Caco-2 (cell line): ENCODE measurements around the gene P2RX7. TPM values are rescaled to one million over a fixed set of nuclear protein-coding genes. Genes with fewer than 3 reads are reported as not detected.
A peak's percentile ranks its signal among the peaks of the same experiment; 100 is the strongest.

Source experiments
- BruUV-seq: library from RNA; stranded (reverse); fragments of 400-500 nt; replicated peaks from 2 replicates; lab custom pipeline; 2021; lab: Mats Ljungman, UMichigan
- CTCF ChIA-PET: fragments of 300-600 bp; sonication (Branson Sonifier 250); formaldehyde crosslinking; loops from one replicate; lab custom pipeline; 2022; ENCODE audit warnings: antibody characterized with exemption; lab: Charles Lee
- POLR2A ChIA-PET: fragments of 300-600 bp; sonication (Branson Sonifier 250); formaldehyde crosslinking; loops from one replicate; lab custom pipeline; 2022; ENCODE audit warnings: antibody characterized with exemption; lab: Charles Lee
- DNase-seq, 2 experiments: peaks; one replicate each; pipeline versions ENCODE4 v3.0.0 to v3.0.0-alpha.2; 2020 to 2022
- H3K27me3 ChIP-seq: replicated peaks from 2 replicates; pipeline ENCODE4 v1.6.0; 2011; ENCODE audit warnings: low read length; ENCODE audit not compliant: control insufficient read depth, insufficient read depth
- H3K36me3 ChIP-seq: 2 replicates; pipeline ENCODE4 v1.5.1; 2011; ENCODE audit warnings: low read length; ENCODE audit not compliant: control insufficient read depth, insufficient read depth
- H3K4me1 ChIP-seq: fragments of 250-450 bp; sonication (Bioruptor Pico); 2 replicates; pipeline ENCODE4 v1.5.1; 2020; ENCODE audit warnings: mild to moderate bottlenecking
- H3K4me3 ChIP-seq: 2 replicates; pipeline ENCODE4 v1.5.1; 2011; ENCODE audit warnings: low read depth, mild to moderate bottlenecking, control low read depth, low read length
- H3K9me3 ChIP-seq: fragments of 250-450 bp; sonication (Bioruptor Pico); 2 replicates; pipeline ENCODE4 v1.5.1; 2020; ENCODE audit warnings: mild to moderate bottlenecking, moderate library complexity
- H3K27ac Mint-ChIP-seq: one replicate; pipeline ENCODE4 v1.8.0; 2022; ENCODE audit warnings: mixed read lengths; ENCODE audit not compliant: unreplicated experiment
- H3K27me3 Mint-ChIP-seq: one replicate; pipeline ENCODE4 v1.8.0; 2022; ENCODE audit warnings: mixed read lengths; ENCODE audit not compliant: insufficient read depth, unreplicated experiment
- H3K36me3 Mint-ChIP-seq: one replicate; pipeline ENCODE4 v1.8.0; 2022; ENCODE audit warnings: mild to moderate bottlenecking, mixed read lengths; ENCODE audit not compliant: insufficient read depth, unreplicated experiment
- H3K4me1 Mint-ChIP-seq: one replicate; pipeline ENCODE4 v1.8.0; 2022; ENCODE audit warnings: low read depth, mixed read lengths; ENCODE audit not compliant: unreplicated experiment
- H3K4me3 Mint-ChIP-seq: one replicate; pipeline ENCODE4 v1.8.0; 2022; ENCODE audit warnings: mild to moderate bottlenecking, moderate library complexity, mixed read lengths; ENCODE audit not compliant: unreplicated experiment
- H3K9me3 Mint-ChIP-seq: one replicate; pipeline ENCODE4 v1.8.0; 2022; ENCODE audit warnings: mixed read lengths; ENCODE audit not compliant: unreplicated experiment
- intact Hi-C: fragments of 100-400 bp; cut with micrococcal nuclease; formaldehyde crosslinking; loops from one replicate; pipeline ENCODE4 v1.10.0; 2022; ENCODE audit not compliant: unreplicated experiment
- total RNA-seq: library from RNA; stranded (reverse); gene quantifications from 2 replicates; pipeline ENCODE4 v1.2.3, GENCODE V29; 2022
- TF ChIP-seq, protein P1 (sequence below), 2 experiments: fragments of 200-600 bp in 1 of 2; IDR thresholded peaks; 1 replicate in 1 of 2; 2 replicates in 1 of 2; pipeline versions ENCODE4 v1.5.1 to v1.8.0; 2011 to 2022; ENCODE audit warnings: antibody characterized with exemption in 1 of 2, control low read depth in 1 of 2, inconsistent platforms in 1 of 2, low read depth in 1 of 2, low read length in 1 of 2, mild to moderate bottlenecking in 1 of 2, moderate library complexity in 1 of 2; ENCODE audit not compliant: insufficient read depth in 1 of 2, severe bottlenecking in 1 of 2, unreplicated experiment in 1 of 2

Gene P2RX7
- total RNA-seq, 1 experiment from 2014 or later, result not detected

DNA sequence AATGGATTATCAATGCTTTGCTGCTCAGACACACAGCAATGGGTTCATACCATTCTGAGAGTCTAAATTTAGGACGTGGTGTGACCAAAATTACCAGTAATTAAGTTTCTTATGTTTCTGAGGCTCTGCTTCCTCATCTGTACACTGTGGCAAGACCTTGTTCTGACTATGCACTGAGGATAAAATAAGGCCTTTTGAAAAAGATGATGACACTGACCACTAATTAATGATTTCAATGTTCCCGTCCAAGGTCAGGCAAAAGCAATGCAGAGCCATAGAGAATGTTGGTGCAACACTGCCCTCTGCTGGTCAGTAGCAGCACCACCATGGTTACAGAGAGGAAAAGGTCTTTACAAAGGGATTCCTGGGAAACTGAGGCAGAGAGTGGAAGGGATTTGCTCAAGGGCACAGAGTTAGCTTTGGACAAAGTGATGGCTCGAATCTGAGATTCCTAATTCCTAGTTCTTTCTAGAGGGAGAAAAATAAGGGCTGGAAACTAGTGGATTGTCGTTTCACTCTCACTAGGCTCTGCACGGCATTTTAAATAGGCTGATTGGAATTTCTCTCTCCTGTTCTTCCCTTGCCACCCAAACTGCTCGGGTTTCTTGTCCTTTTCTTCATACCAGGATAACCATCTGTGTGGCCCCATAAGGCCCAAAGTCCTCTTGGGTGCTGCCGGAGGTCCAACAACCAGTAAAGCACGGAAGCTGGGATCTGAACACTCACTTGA is 22.3 kb upstream of the P2RX7 start:
- no peaks in the 10 kb centered on the region for H3K9me3 Mint-ChIP-seq
- H3K4me3 Mint-ChIP-seq, result no peak overlapping the region
- Histone ChIP-seq H3K4me3 (no peak overlapping the region), H3K27me3 (no peaks in the 10 kb centered on the region), H3K36me3 (no peaks in the 10 kb centered on the region), H3K4me1 (no peaks in the 10 kb centered on the region), H3K9me3 (no peaks in the 10 kb centered on the region)
- H3K27me3 Mint-ChIP-seq, result no peaks in the 10 kb centered on the region
- peaks cover 6% of the 10 kb centered on the region for H3K4me1 Mint-ChIP-seq
- TF ChIP-seq, protein P1, sequence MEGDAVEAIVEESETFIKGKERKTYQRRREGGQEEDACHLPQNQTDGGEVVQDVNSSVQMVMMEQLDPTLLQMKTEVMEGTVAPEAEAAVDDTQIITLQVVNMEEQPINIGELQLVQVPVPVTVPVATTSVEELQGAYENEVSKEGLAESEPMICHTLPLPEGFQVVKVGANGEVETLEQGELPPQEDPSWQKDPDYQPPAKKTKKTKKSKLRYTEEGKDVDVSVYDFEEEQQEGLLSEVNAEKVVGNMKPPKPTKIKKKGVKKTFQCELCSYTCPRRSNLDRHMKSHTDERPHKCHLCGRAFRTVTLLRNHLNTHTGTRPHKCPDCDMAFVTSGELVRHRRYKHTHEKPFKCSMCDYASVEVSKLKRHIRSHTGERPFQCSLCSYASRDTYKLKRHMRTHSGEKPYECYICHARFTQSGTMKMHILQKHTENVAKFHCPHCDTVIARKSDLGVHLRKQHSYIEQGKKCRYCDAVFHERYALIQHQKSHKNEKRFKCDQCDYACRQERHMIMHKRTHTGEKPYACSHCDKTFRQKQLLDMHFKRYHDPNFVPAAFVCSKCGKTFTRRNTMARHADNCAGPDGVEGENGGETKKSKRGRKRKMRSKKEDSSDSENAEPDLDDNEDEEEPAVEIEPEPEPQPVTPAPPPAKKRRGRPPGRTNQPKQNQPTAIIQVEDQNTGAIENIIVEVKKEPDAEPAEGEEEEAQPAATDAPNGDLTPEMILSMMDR (IDR thresholded peaks at IDR 0.05; ENCODE audit: insufficient read depth in 1 of 2, low read depth in 1 of 2, low read length in 1 of 2, severe bottlenecking in 1 of 2, unreplicated experiment in 1 of 2), result peak; percentile 84 to 94
- intact Hi-C loops, result loop anchor here (1.0 to 5.0 kb wide), 4 partner anchors 48 to 528 kb away; partner anchors contain the start of gene POP5
- ChIA-PET CTCF (interaction anchor here (0.6 kb wide), 2 partner anchors 9 to 190 kb away, joined by 3 to 4 read pairs; no protein-coding TSS in a partner anchor), POLR2A (no interaction called here)
- H3K27ac Mint-ChIP-seq, result no peak overlapping the region
- DNase-seq, result peak; percentile 67 to 74
- no TSS peak for BruUV-seq
- H3K36me3 Mint-ChIP-seq, result no peaks in the 10 kb centered on the region

DNA sequence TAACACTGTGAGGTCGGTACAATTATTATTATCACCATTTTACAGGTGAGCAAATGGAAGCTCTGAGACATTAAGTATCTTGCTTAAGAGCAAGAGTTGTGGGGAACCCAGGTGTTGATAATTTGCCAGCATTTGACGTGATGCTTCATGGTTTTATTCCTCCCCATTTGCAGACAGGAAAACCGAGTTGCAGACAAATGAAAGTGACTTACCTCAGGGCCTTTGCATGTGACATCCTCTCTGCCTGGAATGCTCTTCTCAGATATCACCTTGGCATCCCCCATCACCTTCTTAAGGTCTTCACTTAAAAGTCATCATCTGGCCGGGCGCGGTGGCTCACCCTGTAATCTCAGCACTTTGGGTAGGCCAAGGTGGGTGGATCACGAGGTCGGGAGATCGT is 21.0 kb upstream of the P2RX7 start:
- no peaks in the 10 kb centered on the region for H3K9me3 Mint-ChIP-seq
- intact Hi-C loops, result loop anchor here (5.0 kb wide), 3 partner anchors 104 to 529 kb away; partner anchors contain the start of gene POP5
- DNase-seq, result no peak
- no peaks in the 10 kb centered on the region for H3K27me3 ChIP-seq
- TF ChIP-seq, protein P1 (IDR thresholded peaks at IDR 0.05; ENCODE audit: insufficient read depth in 1 of 2, low read depth in 1 of 2, low read length in 1 of 2, severe bottlenecking in 1 of 2, unreplicated experiment in 1 of 2), result no peak
- ChIA-PET CTCF (no interaction called here), POLR2A (no interaction called here)
- H3K4me1 ChIP-seq, result peaks cover 2% of the 10 kb centered on the region; the same call in 1 of the 2 replicates
- H3K27ac Mint-ChIP-seq, result no peak overlapping the region
- H3K27me3 Mint-ChIP-seq, result no peaks in the 10 kb centered on the region
- H3K9me3 ChIP-seq, result no peaks in the 10 kb centered on the region
- no peak overlapping the region for H3K4me3 ChIP-seq
- H3K36me3 ChIP-seq, result no peaks in the 10 kb centered on the region
- H3K4me3 Mint-ChIP-seq, result no peak overlapping the region
- BruUV-seq, result no TSS peak
- peaks cover 6% of the 10 kb centered on the region for H3K4me1 Mint-ChIP-seq
- H3K36me3 Mint-ChIP-seq, result no peaks in the 10 kb centered on the region

DNA sequence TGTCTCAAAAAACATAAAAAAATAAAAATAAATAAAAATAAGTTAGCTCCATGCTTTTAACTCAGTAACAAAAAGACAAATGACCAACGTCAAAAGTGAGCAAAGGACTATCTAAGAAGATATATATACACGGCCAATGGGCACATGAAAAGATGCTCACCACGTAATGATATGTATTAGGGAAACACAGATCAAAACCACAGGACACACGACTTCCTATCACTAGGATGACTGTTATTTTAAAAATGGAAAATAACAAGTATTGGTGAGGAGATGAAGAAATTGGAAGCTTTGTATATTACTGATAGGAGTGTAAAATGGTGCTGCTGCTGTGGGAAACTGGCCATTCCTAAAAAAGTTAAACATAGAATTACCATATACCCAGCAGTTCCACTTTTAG is 20.2 kb upstream of the P2RX7 start:
- Histone ChIP-seq H3K36me3 (no peaks in the 10 kb centered on the region), H3K4me1 (peaks cover 10% of the 10 kb centered on the region; the same call in 1 of the 2 replicates), H3K9me3 (no peaks in the 10 kb centered on the region), H3K4me3 (no peak overlapping the region), H3K27me3 (no peaks in the 10 kb centered on the region)
- BruUV-seq, result no TSS peak
- TF ChIP-seq, protein P1 (IDR thresholded peaks at IDR 0.05; ENCODE audit: insufficient read depth in 1 of 2, low read depth in 1 of 2, low read length in 1 of 2, severe bottlenecking in 1 of 2, unreplicated experiment in 1 of 2), result no peak
- Mint-ChIP-seq H3K9me3 (no peaks in the 10 kb centered on the region), H3K27me3 (no peaks in the 10 kb centered on the region), H3K36me3 (no peaks in the 10 kb centered on the region), H3K4me3 (no peak overlapping the region), H3K27ac (no peak overlapping the region), H3K4me1 (peaks cover 6% of the 10 kb centered on the region)
- DNase-seq, result no peak
- CTCF ChIA-PET, result no interaction called here
- intact Hi-C loops, result loop anchor here (5.0 kb wide), 3 partner anchors 105 to 530 kb away; partner anchors contain the start of gene POP5
- POLR2A ChIA-PET, result no interaction called here
